BJ (cell line): Measurements from ENCODE around the gene ANKFN1. TPM values are rescaled to one million over a fixed set of nuclear protein-coding genes. Genes with fewer than 3 reads are reported as not detected.

Experiments
- CTCF ChIA-PET: fragments of 350-600 bp; formaldehyde crosslinking; extraction: SDS; loops from one replicate; lab custom pipeline; 2021; ENCODE audit warnings: antibody characterized with exemption, inconsistent platforms; lab: Yijun Ruan, JAX
- POLR2A ChIA-PET: fragments of 300-600 bp; sonication (Branson Sonifier 250); formaldehyde crosslinking; extraction: SDS; loops from one replicate; lab custom pipeline; 2021; ENCODE audit warnings: antibody characterized with exemption; lab: Charles Lee
- DNase-seq: peaks from one replicate; pipeline ENCODE4 v3.0.0-alpha.2; 2011; ENCODE audit warnings: low read depth
- H3K27me3 ChIP-seq: 2 replicates; pipeline ENCODE4 v1.6.0; 2011; ENCODE audit warnings: low read length; ENCODE audit not compliant: control insufficient read depth, insufficient read depth
- H3K36me3 ChIP-seq: 2 replicates; pipeline ENCODE4 v1.5.1; 2011; ENCODE audit warnings: low read length; ENCODE audit not compliant: control insufficient read depth, insufficient read depth
- H3K4me3 ChIP-seq: 2 replicates; pipeline ENCODE4 v1.5.1; 2011; ENCODE audit warnings: low read depth, mild to moderate bottlenecking, control low read depth, low read length
- polyA plus RNA-seq: library from polyadenylated mRNA; depleted of rRNA; stranded (reverse); fragments of >200 nt; gene quantifications from 2 replicates; pipeline ENCODE4 v1.2.3, GENCODE V29; 2011
- TF ChIP-seq, protein P1 (sequence below): IDR thresholded peaks from 2 replicates; pipeline ENCODE4 v1.5.1; 2011; ENCODE audit warnings: low read depth, mild to moderate bottlenecking, control low read depth, inconsistent platforms, low read length, moderate library complexity; ENCODE audit not compliant: insufficient read depth

The ANKFN1 gene
- polyA plus RNA-seq, 1 experiment = 0.06 TPM

DNA sequence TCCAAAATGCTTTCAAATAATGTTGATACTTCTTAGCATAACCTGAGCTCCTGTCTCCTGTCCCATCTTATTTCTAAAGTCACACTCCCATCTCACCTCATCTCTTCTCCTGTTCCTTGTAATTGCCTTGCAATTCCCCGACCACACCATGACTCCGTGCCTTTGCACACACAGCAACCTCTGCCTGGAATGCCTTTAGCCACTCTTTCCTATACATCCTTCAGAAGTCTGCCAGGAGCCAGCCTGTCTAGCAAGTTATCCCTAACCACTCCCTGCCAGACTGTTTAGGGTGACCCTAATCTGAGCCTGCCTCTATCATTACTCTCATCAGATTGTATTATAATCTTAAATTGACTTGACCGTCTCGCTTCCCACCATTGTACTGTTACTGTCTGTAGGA lies 272.2 kb downstream of the ANKFN1 start:
- H3K36me3 ChIP-seq = no peaks in the 10 kb centered on the region
- TF ChIP-seq, protein P1, sequence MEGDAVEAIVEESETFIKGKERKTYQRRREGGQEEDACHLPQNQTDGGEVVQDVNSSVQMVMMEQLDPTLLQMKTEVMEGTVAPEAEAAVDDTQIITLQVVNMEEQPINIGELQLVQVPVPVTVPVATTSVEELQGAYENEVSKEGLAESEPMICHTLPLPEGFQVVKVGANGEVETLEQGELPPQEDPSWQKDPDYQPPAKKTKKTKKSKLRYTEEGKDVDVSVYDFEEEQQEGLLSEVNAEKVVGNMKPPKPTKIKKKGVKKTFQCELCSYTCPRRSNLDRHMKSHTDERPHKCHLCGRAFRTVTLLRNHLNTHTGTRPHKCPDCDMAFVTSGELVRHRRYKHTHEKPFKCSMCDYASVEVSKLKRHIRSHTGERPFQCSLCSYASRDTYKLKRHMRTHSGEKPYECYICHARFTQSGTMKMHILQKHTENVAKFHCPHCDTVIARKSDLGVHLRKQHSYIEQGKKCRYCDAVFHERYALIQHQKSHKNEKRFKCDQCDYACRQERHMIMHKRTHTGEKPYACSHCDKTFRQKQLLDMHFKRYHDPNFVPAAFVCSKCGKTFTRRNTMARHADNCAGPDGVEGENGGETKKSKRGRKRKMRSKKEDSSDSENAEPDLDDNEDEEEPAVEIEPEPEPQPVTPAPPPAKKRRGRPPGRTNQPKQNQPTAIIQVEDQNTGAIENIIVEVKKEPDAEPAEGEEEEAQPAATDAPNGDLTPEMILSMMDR = no peak
- POLR2A ChIA-PET = no interaction called here
- DNase-seq = no peak
- no peak overlapping the region for H3K4me3 ChIP-seq
- no peaks in the 10 kb centered on the region for H3K27me3 ChIP-seq
- CTCF ChIA-PET = no interaction called here

DNA sequence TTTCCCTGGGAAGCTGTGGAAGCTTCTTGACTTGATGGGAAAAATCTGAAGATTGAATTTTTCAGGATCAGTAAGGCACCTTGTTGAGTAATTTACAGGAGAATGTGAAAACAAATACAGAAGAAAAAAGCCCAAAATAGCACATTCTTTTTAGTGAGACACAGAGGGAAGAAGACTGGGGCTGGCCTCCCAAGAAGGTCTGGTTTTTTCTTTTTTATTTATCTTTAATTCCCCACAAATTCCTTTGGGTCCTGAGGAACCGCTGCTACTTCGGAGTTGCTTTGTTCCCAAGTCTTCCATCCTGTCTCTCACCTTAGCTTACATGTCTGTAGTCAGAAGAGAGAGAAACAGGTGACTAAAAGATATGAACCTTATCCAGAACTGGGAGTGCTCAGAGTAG lies 273.6 kb downstream of the ANKFN1 start:
- TF ChIP-seq, protein P1 = no peak
- DNase-seq = no peak
- Histone ChIP-seq H3K27me3 (no peaks in the 10 kb centered on the region), H3K4me3 (no peak overlapping the region), H3K36me3 (no peaks in the 10 kb centered on the region)
- ChIA-PET CTCF (no interaction called here), POLR2A (no interaction called here)

DNA sequence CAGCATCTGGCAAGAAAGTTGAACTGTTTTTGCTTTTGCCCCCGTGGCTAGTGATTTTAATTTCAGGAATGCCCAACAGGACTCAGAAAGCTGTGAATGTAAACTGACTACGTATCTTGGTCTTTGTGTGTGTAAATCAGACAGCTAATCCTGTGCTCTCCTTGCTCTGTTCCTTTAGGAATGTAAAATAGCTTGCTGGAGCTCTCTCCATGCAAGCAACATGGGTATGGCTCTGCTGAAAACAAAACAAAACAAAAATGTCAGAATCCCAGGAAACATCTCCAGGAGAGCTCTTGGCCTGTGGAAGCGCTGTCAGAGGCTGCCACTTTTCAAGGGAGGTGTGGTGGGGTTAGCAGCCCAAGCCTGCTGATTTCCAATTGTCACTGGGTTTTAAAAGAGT lies 278.5 kb downstream of the ANKFN1 start:
- POLR2A ChIA-PET = no interaction called here
- no peaks in the 10 kb centered on the region for H3K36me3 ChIP-seq
- H3K27me3 ChIP-seq = no peaks in the 10 kb centered on the region
- TF ChIP-seq, protein P1 = no peak
- CTCF ChIA-PET = no interaction called here
- H3K4me3 ChIP-seq = no peak overlapping the region
- no peak for DNase-seq

DNA sequence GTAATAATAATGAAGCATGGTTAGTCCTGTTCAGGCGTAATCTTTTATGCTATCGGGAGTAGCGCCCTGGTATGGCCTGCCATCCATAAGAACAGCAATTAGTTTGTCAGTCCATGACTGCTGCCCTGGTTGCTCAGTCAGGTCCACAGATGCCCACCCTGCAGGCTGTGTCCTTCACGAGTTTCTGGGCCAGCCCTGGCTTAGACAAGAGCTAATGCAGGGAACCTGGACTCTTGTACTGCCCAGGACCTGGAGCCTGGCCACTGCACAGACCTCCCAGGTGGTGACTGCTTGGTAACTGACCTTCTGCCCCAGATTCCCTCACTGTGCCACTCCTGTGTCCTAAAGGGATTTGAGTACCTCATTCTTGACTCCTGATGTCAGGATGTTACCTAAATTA lies 279.2 kb downstream of the ANKFN1 start:
- no peak for DNase-seq
- CTCF ChIA-PET = no interaction called here
- POLR2A ChIA-PET = no interaction called here
- TF ChIP-seq, protein P1 = no peak
- Histone ChIP-seq H3K27me3 (no peaks in the 10 kb centered on the region), H3K36me3 (no peaks in the 10 kb centered on the region), H3K4me3 (no peak overlapping the region)

DNA sequence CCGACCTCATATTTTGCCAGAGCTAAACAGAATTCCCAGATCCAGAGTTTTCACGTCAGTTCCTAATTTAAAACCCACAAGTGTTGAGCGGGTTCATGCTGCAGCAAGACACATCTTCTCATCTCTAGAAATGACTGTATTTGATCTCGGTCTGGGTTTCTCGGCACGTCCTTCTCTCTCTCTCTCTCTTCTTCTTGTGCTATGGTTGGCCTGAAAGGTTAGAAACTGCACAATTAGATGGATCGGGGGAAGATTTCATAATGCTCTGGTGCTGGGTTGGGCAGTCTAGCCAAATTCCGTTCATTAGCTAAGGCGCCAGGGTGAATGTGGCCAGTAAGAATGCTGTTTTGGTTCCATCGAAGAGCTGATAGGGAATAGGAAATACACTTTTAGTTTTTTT lies 281.3 kb downstream of the ANKFN1 start:
- Histone ChIP-seq H3K4me3 (no peak overlapping the region), H3K27me3 (no peaks in the 10 kb centered on the region), H3K36me3 (no peaks in the 10 kb centered on the region)
- TF ChIP-seq, protein P1 = no peak
- ChIA-PET POLR2A (no interaction called here), CTCF (interaction anchor here (0.6 kb wide), 1 partner anchor 43 kb away, joined by 3 read pairs; no protein-coding TSS in a partner anchor)
- DNase-seq = no peak
